PC-3 (cell line): ENCODE measurements around the gene TMOD3. TPM values are rescaled to one million over a fixed set of nuclear protein-coding genes. Genes with fewer than 3 reads are reported as not detected.
"Not testable (repeated sequence)": the region's sequence is repeated elsewhere in the genome, so short reads cannot be mapped to it uniquely, and the experiment has no call there.

Experiments used
- ATAC-seq: fragments of 200-7000 bp; cut with Tn5 transposase; 2 replicates; pipeline ENCODE4 v1.9.1; 2020; ENCODE audit warnings: mild to moderate bottlenecking, moderate library complexity
- BruUV-seq: library from RNA; stranded (reverse); fragments of 400-500 nt; replicated peaks from 2 replicates; lab custom pipeline; 2021; lab: Mats Ljungman, UMichigan
- CTCF ChIA-PET: fragments of 300-600 bp; sonication (Branson Sonifier 250); formaldehyde crosslinking; loops from one replicate; lab custom pipeline; 2022; ENCODE audit warnings: antibody characterized with exemption; lab: Charles Lee
- POLR2A ChIA-PET: fragments of 300-600 bp; sonication (Branson Sonifier 250); formaldehyde crosslinking; loops from one replicate; lab custom pipeline; 2022; ENCODE audit warnings: antibody characterized with exemption; ENCODE audit not compliant: unreplicated experiment; lab: Charles Lee
- DNase-seq: peaks from one replicate; pipeline ENCODE4 v3.0.0-alpha.2; 2015
- H2AFZ ChIP-seq: fragments of 300-600 bp; sonication (generic); 2 replicates; pipeline ENCODE4 v1.6.0; 2016; ENCODE audit warnings: antibody characterized with exemption, low read length
- H3F3A ChIP-seq: fragments of 300-600 bp; sonication (generic); one replicate; pipeline ENCODE4 v1.6.0; 2017; ENCODE audit warnings: antibody characterized with exemption, low read length, control low read depth, mild to moderate bottlenecking; ENCODE audit not compliant: unreplicated experiment
- H3K27ac ChIP-seq: fragments of 300-600 bp; sonication (generic); 2 replicates; pipeline ENCODE4 v1.5.1; 2016; ENCODE audit warnings: mild to moderate bottlenecking, low read length
- H3K27me3 ChIP-seq: fragments of 300-600 bp; sonication (generic); 2 replicates; pipeline ENCODE4 v1.6.1; 2016; ENCODE audit warnings: low read length, mixed read lengths
- H3K36me3 ChIP-seq: fragments of 300-600 bp; sonication (generic); 2 replicates; pipeline ENCODE4 v1.6.1; 2016; ENCODE audit warnings: low read depth, mixed run types, low read length, mixed read lengths
- H3K4me1 ChIP-seq: fragments of 300-600 bp; sonication (generic); 2 replicates; pipeline ENCODE4 v1.5.1; 2016; ENCODE audit warnings: low read length; ENCODE audit not compliant: insufficient read depth
- H3K4me2 ChIP-seq: fragments of 300-600 bp; sonication (generic); 2 replicates; pipeline ENCODE4 v1.6.0; 2016; ENCODE audit warnings: low read length
- H3K4me3 ChIP-seq: fragments of 300-600 bp; sonication (generic); 2 replicates; pipeline ENCODE4 v1.5.1; 2016; ENCODE audit warnings: mild to moderate bottlenecking, low read length, mixed read lengths
- H3K79me2 ChIP-seq: fragments of 300-600 bp; sonication (generic); 2 replicates; pipeline ENCODE4 v1.6.1; 2017; ENCODE audit warnings: low read length, mixed read lengths
- H3K9ac ChIP-seq: fragments of 300-600 bp; sonication (generic); 2 replicates; pipeline ENCODE4 v1.6.0; 2016; ENCODE audit warnings: mild to moderate bottlenecking, low read length
- H3K9me2 ChIP-seq: fragments of 300-600 bp; sonication (generic); replicated peaks from 2 replicates; pipeline ENCODE4 v1.6.1; 2016; ENCODE audit warnings: mixed run types, low read length, mixed read lengths
- H3K9me3 ChIP-seq: fragments of 300-600 bp; sonication (generic); 2 replicates; pipeline ENCODE4 v1.6.1; 2016; ENCODE audit warnings: low read length, mixed read lengths
- H4K20me1 ChIP-seq: fragments of 300-600 bp; sonication (generic); 2 replicates; pipeline ENCODE4 v1.6.1; 2016; ENCODE audit warnings: low read length, mixed read lengths
- EZH2 ChIP-seq: fragments of 300-600 bp; sonication (generic); IDR thresholded peaks from one replicate; pipeline ENCODE4 v1.6.1; 2017; ENCODE audit warnings: antibody characterized with exemption, mild to moderate bottlenecking, low read length; ENCODE audit not compliant: unreplicated experiment
- EZH2phosphoT487 ChIP-seq: fragments of 300-600 bp; sonication (generic); IDR thresholded peaks from 2 replicates; pipeline ENCODE4 v1.6.1; 2018; ENCODE audit warnings: mild to moderate bottlenecking, antibody characterized with exemption, low read length, borderline replicate concordance
- intact Hi-C: fragments of 100-400 bp; cut with micrococcal nuclease; formaldehyde crosslinking; loops from 2 replicates; pipeline ENCODE4 v1.9.0; 2023
- total RNA-seq: library from RNA; depleted of rRNA; stranded (reverse); fragments of >200 nt; gene quantifications from 2 replicates; pipeline ENCODE4 v1.2.3, GENCODE V29; 2014
- TF ChIP-seq, protein P1 (sequence below): fragments of 300-600 bp; sonication (generic); conservative IDR thresholded peaks from 2 replicates; pipeline ENCODE4 v1.5.1; 2017; ENCODE audit warnings: antibody characterized with exemption, low read depth, mild to moderate bottlenecking, low read length

TMOD3 gene
- total RNA-seq, 1 experiment from 2014 or later = 43.9 TPM

GRCh38 chr15:51781506-51781905 is 47.9 kb upstream of the TMOD3 start:
- CTCF ChIA-PET = no interaction called here
- Histone ChIP-seq H3K9ac (no peak overlapping the region), H3K4me2 (no peak overlapping the region), H3K9me3 (no peaks in the 10 kb centered on the region), H3K9me2 (no peaks in the 10 kb centered on the region), H3K79me2 (no peaks in the 10 kb centered on the region), H3K4me3 (no peak overlapping the region), H3K27ac (no peak overlapping the region), H2AFZ (no peak overlapping the region), H3K36me3 (no peaks in the 10 kb centered on the region), H4K20me1 (no peaks in the 10 kb centered on the region), H3K4me1 (peaks cover 12% of the 10 kb centered on the region), H3K27me3 (no peaks in the 10 kb centered on the region), H3F3A (no peaks in the 10 kb centered on the region)
- intact Hi-C loops = loop anchor here (5.0 kb wide), 1 partner anchor 126 kb away; no protein-coding TSS in a partner anchor
- POLR2A ChIA-PET = no interaction called here
- TF ChIP-seq EZH2 = no peak
- TF ChIP-seq EZH2phosphoT487 = no peak
- TF ChIP-seq, protein P1, sequence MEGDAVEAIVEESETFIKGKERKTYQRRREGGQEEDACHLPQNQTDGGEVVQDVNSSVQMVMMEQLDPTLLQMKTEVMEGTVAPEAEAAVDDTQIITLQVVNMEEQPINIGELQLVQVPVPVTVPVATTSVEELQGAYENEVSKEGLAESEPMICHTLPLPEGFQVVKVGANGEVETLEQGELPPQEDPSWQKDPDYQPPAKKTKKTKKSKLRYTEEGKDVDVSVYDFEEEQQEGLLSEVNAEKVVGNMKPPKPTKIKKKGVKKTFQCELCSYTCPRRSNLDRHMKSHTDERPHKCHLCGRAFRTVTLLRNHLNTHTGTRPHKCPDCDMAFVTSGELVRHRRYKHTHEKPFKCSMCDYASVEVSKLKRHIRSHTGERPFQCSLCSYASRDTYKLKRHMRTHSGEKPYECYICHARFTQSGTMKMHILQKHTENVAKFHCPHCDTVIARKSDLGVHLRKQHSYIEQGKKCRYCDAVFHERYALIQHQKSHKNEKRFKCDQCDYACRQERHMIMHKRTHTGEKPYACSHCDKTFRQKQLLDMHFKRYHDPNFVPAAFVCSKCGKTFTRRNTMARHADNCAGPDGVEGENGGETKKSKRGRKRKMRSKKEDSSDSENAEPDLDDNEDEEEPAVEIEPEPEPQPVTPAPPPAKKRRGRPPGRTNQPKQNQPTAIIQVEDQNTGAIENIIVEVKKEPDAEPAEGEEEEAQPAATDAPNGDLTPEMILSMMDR = no peak
- no TSS peak for BruUV-seq
- no peak for ATAC-seq
- DNase-seq = no peak

DNA sequence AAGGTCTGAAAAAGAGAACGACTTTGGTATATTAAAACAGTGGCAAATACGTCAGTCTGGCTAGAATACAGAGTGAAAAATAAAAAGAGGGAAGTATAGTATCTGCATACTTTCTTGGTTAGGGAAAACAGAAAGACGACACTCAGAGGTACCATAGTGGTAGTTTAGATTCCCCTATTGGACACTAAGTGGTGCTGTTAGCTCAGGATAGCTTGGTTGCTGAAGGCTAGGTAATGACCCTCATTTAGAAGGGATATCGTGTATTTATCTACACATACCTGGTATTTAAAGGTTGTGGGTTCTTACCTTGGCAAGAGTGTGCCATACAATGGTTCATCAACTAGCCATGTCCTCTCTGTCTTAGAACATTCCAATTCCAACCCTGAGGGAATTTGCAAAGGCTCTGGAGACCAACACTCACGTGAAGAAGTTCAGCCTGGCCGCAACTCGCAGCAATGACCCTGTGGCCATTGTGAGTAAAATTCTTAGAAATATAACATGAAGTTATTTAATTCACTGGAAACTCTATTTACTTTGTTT is 47.0 kb upstream of the TMOD3 start:
- Histone ChIP-seq H2AFZ (no peak overlapping the region), H4K20me1 (no peaks in the 10 kb centered on the region), H3F3A (no peaks in the 10 kb centered on the region), H3K4me2 (no peak overlapping the region), H3K9ac (no peak overlapping the region), H3K4me1 (peaks cover 17% of the 10 kb centered on the region), H3K4me3 (no peak overlapping the region), H3K36me3 (no peaks in the 10 kb centered on the region), H3K9me3 (no peaks in the 10 kb centered on the region), H3K79me2 (no peaks in the 10 kb centered on the region), H3K27me3 (no peaks in the 10 kb centered on the region), H3K27ac (no peak overlapping the region), H3K9me2 (no peaks in the 10 kb centered on the region)
- ChIA-PET CTCF (no interaction called here), POLR2A (no interaction called here)
- no TSS peak for BruUV-seq
- DNase-seq (peak; percentile 50), ATAC-seq (peak; percentile 45; the same call in 1 of the 2 replicates)
- intact Hi-C loops = loop anchor here (5.0 kb wide), 1 partner anchor 125 kb away; no protein-coding TSS in a partner anchor
- no peak for TF ChIP-seq EZH2
- TF ChIP-seq, protein P1 = peak; percentile 64

GRCh38 chr15:51783967-51784366 is 45.5 kb upstream of the TMOD3 start:
- no peak for ATAC-seq
- intact Hi-C loops = loop anchor here (5.0 kb wide), 1 partner anchor 123 kb away; no protein-coding TSS in a partner anchor
- BruUV-seq = no TSS peak

GRCh38 chr15:51787130-51787529 is 42.3 kb upstream of the TMOD3 start:
- H3K9ac ChIP-seq, H3K27ac ChIP-seq, H3F3A ChIP-seq, H3K4me3 ChIP-seq, H3K9me2 ChIP-seq, H4K20me1 ChIP-seq, H2AFZ ChIP-seq, POLR2A ChIA-PET, H3K4me2 ChIP-seq, intact Hi-C loops, H3K27me3 ChIP-seq, CTCF ChIA-PET, H3K79me2 ChIP-seq, BruUV-seq, H3K36me3 ChIP-seq, H3K9me3 ChIP-seq, H3K4me1 ChIP-seq: not testable (repeated sequence)
- ATAC-seq (peak; percentile 81), DNase-seq (peak; percentile 85)

More at GRCh38 chr15:51783967-51784366, 45.5 kb upstream of the TMOD3 start:
- Histone ChIP-seq H3K4me2 (no peak overlapping the region), H3K9ac (no peak overlapping the region), H2AFZ (no peak overlapping the region), H3K27me3 (no peaks in the 10 kb centered on the region), H3K4me1 (peaks cover 17% of the 10 kb centered on the region), H3K36me3 (no peaks in the 10 kb centered on the region), H3F3A (no peaks in the 10 kb centered on the region), H3K27ac (no peak overlapping the region), H3K4me3 (no peak overlapping the region), H4K20me1 (no peaks in the 10 kb centered on the region), H3K79me2 (no peaks in the 10 kb centered on the region), H3K9me3 (no peaks in the 10 kb centered on the region), H3K9me2 (no peaks in the 10 kb centered on the region)
- TF ChIP-seq EZH2 = no peak
- TF ChIP-seq EZH2phosphoT487 = no peak
- TF ChIP-seq, protein P1 = no peak
- DNase-seq = no peak
- POLR2A ChIA-PET = no interaction called here
- CTCF ChIA-PET = no interaction called here
